ENCODE measurements around the gene HCFC1.
A peak's percentile ranks its signal among the peaks of the same experiment; 100 is the strongest.

The HCFC1 gene

DNA sequence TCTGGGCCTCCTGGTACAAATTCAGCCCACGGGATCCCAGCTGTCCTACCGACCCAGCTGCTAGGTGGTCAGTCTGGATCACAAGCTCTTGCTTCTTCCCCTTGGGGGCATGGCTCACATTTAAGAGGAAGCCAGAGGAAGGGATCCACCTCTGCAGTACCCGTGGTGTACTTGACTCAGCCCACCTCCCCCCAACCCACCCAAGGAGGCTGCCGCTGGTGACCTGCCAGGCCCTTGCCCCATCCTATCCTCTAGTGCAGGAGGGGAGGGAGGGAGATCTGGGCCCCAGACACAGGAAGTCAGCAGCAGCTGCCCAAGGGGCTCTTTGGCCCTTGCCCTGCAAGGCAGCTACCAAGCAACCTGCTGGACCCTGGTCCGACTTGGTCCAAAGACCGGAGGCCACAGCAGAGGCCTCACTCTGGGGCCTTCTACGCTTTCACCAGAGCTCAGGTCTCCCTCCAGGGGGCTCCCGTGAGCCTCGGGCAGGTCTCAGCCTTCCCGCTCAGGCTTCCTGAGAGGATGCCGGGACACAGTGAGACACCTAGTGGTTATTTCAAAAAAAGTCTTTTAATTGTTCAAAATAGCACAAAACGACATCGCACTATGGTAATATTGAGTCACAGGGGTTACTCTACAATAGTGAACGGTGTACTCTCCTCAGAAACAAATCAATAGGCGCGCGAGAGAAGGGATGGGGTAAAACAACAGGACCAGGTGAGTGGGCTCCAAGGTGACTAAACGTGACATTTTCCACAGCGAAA, 24.4 kb downstream of the HCFC1 start:
- Histone ChIP-seq H3K27ac (ENCODE audit: low read depth, low read length, severe bottlenecking) (peak overlapping the region; percentile 80), H3K4me1 (ENCODE audit: control insufficient read depth, insufficient read depth, low read length, poor library complexity, severe bottlenecking) (peaks cover 19% of the 10 kb centered on the region), H3K9me3 (ENCODE audit: control insufficient read depth, low read length) (no peaks in the 10 kb centered on the region), H3K4me3 (ENCODE audit: extremely low read depth, insufficient read depth, low read length, poor library complexity, severe bottlenecking) (no peak overlapping the region), H3K36me3 (ENCODE audit: control insufficient read depth, insufficient read depth, low read length) (peaks cover 27% of the 10 kb centered on the region)
- 20 to 92% methylated on average over 1 to 2 of the region's 19 CpGs for WGBS, 2 experiments (ENCODE audit: insufficient coverage in 2 of 2)

DNA sequence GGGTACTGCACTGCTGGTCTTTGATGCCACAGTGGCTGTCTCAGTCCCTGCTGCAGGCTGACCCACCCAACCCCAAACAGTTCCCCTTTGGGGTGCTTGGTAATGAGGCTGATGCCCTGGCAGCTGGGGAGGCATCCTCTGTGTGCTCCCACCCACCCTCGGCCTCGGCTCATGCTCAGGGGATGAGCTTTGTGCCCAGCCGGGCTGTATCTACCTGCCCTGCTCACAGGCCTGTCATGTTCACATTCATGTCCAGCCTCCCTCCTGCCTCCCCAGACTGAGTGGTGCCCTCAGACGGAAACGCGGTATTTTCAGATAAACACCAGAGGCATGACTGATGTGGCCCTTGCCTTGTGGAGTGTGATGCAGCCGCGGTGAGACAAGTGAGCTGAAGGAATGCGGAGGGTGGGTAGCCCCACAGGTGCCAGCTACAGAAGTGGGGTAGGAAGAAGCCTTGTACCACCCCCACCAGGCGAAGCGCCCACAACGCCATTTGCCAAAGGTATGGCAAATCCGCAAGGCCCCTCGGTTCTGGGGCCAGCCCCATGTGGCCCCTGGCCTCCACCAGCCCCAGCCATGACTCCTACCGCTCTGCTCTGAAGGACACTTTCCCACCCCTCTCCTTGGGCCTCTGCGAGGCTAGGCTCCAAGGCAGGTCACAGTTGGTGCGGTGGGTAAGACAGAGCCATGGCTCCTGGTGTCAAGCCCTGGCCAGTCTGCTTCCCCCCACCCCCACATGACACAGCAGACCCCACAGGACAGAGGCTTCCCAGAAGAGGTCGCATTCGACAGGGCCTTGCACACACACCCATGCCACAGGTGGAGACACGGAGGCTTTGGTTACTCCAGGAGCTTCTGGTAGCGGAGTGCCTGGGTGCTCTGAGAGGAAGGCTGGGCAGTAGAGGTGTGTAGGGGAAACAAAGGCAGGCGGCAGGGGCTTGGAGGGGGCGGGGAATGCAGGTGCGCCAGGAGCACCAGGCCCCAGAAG, 25.4 kb downstream of the HCFC1 start:
- peaks cover 19% of the 10 kb centered on the region for H3K4me1 ChIP-seq (ENCODE audit: control insufficient read depth, insufficient read depth, low read length, poor library complexity, severe bottlenecking)
- no peak overlapping the region for H3K4me3 ChIP-seq (ENCODE audit: extremely low read depth, insufficient read depth, low read length, poor library complexity, severe bottlenecking)
- H3K9me3 ChIP-seq (ENCODE audit: control insufficient read depth, low read length) = no peaks in the 10 kb centered on the region
- H3K36me3 ChIP-seq (ENCODE audit: control insufficient read depth, insufficient read depth, low read length) = peaks cover 18% of the 10 kb centered on the region
- H3K27ac ChIP-seq (ENCODE audit: low read depth, low read length, severe bottlenecking) = no peak overlapping the region
- WGBS, 2 experiments (ENCODE audit: insufficient coverage in 2 of 2) = 93 to 97% methylated on average over 3 to 7 of the region's 24 CpGs

DNA sequence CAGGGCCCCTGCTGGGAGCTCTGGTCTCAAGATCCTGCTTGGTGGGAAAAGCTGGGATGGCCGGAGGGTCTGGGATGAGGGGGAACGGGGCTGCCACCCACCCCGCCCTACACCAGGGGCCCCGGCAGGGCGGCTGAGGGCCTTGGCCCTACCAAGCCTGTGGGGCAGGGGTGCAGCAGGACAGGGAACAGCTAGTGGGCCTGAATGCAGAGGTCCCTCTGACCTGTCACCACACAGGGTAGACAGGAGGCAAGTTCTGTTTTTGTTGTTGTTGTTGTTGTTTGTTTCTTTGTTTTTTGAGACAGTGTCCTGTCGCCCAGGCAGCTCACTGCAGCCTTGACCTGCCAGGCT, 26.8 kb downstream of the HCFC1 start:
- peaks cover 3% of the 10 kb centered on the region for H3K36me3 ChIP-seq (ENCODE audit: control insufficient read depth, insufficient read depth, low read length)
- no peaks in the 10 kb centered on the region for H3K9me3 ChIP-seq (ENCODE audit: control insufficient read depth, low read length)
- H3K4me1 ChIP-seq (ENCODE audit: control insufficient read depth, insufficient read depth, low read length, poor library complexity, severe bottlenecking) = peaks cover 12% of the 10 kb centered on the region
- H3K27ac ChIP-seq (ENCODE audit: low read depth, low read length, severe bottlenecking) = no peak overlapping the region
- H3K4me3 ChIP-seq (ENCODE audit: extremely low read depth, insufficient read depth, low read length, poor library complexity, severe bottlenecking) = no peak overlapping the region
- WGBS, 2 experiments (ENCODE audit: insufficient coverage in 2 of 2) = no CpG with 5 or more reads among the region's 6 CpGs

DNA sequence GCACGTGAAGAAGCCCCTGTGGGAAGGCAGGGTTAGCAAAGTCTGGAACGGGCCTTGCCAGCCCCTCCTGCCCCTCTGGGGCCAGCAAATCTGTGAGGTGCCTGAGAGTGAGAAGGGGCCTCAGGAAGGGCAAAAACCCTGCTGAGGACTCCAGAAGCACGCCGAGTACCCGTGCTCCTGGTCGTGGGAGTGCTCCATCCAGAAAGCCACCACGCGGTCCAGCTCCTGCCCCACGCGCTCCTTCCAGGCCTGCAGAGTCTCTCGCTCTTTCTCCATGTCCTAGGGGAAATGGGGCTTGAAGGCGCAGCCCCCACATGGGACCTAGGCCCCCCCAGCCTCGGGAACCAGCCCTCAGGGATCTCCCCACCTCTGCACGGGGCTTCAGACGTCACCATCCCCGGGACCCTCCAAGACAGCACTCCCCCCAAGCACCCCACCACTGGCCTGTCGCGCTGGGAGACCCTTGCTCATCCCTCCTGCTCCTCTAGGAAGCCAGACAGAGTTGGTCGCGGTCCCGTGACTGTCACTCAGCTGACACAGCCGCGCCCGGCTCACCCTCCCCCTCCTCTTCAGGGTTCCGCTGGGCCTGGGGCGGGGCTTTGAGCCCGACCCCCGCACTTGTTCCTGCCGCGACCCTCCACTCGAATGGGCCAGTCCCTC, 27.3 kb downstream of the HCFC1 start, which contains the start of gene RENBP:
RENBP (minus strand) TSS at position 504 of the 660 bp plus-strand sequence; CDS start at position 471, 33 bp downstream.
- Histone ChIP-seq H3K27ac (ENCODE audit: low read depth, low read length, severe bottlenecking) (no peak within 1 kb of the TSS), H3K4me3 (ENCODE audit: extremely low read depth, insufficient read depth, low read length, poor library complexity, severe bottlenecking) (peak within 1 kb of the TSS; percentile 5), H3K9me3 (ENCODE audit: control insufficient read depth, low read length) (no peaks in the 10 kb centered on the region), H3K4me1 (ENCODE audit: control insufficient read depth, insufficient read depth, low read length, poor library complexity, severe bottlenecking) (peaks cover 7% of the 10 kb centered on the region), H3K36me3 (ENCODE audit: control insufficient read depth, insufficient read depth, low read length) (no peaks in the 10 kb centered on the region)
- WGBS, 2 experiments (ENCODE audit: insufficient coverage in 2 of 2) = 62 to 77% methylated on average over 9 to 13 of the region's 31 CpGs

DNA sequence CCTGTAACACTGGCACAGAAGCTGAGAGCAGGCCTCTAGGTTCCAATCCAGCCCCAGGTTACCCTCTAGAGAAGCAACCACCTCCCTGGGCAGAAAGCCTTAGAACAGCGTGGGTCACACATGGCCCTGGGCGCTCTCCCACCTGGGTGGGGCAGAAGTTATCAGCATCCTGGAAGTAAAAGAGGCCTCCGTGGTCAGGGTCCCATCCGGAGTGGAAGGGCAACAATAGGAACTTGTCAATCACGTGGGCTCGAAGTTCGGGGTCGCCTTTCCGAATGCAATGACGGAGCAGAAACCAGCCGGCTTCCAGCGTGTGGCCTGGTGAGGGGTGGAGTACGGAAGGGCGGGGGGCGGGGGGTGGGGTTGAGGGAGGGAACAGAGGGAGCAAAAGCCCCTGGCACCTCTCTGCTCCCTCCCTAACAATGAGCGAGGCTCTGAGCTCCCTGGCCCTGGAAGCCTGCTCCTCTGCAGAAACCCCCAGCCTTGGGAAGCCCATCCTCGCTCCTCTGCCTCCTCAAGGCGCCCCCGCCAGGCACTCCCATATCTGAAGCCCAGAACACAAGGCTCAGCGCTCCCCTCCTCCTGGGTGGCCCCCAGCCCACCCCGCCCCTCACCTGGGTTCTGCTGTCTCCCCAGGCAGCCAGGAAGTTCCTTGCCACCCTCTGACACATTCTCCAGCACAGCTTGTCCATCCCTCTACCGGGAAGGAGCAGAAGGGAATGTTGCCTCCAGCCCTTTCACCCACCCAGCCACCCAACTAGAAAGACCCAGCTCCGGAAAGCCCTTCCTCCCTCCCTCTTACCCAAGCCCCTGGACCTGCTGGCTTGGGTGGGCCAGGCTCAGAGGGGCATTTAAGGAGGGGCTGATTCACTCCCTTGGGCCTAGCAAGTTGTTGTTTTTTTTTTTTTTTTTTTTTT, 30.0 kb downstream of the HCFC1 start:
- Histone ChIP-seq H3K9me3 (ENCODE audit: control insufficient read depth, low read length) (no peaks in the 10 kb centered on the region), H3K4me1 (ENCODE audit: control insufficient read depth, insufficient read depth, low read length, poor library complexity, severe bottlenecking) (no peaks in the 10 kb centered on the region), H3K27ac (ENCODE audit: low read depth, low read length, severe bottlenecking) (no peak overlapping the region), H3K36me3 (ENCODE audit: control insufficient read depth, insufficient read depth, low read length) (no peaks in the 10 kb centered on the region), H3K4me3 (ENCODE audit: extremely low read depth, insufficient read depth, low read length, poor library complexity, severe bottlenecking) (no peak overlapping the region)
- 19 to 67% methylated on average over 1 to 5 of the region's 23 CpGs for WGBS, 2 experiments (ENCODE audit: insufficient coverage in 2 of 2)

DNA sequence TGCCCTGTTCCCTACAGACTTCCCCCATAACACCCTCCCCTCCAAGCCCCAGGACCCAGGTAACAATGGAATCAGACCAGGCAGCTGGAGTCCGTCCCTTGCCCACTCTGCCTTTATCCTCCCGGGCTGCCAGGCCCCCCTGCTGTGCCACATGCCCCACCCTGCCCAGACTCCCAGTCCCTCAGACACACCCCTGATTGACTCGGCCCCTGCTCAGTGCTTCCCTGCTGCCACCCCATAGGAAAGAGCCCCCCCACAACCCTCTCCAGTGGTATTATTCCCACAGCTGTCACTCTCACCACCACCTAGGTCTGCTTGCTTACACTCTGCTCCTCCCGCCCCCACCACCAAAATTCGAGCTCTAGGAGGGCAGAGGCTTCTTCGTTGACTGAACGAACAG, 32.0 kb downstream of the HCFC1 start:
- Histone ChIP-seq H3K4me1 (ENCODE audit: control insufficient read depth, insufficient read depth, low read length, poor library complexity, severe bottlenecking) (no peaks in the 10 kb centered on the region), H3K4me3 (ENCODE audit: extremely low read depth, insufficient read depth, low read length, poor library complexity, severe bottlenecking) (no peak overlapping the region), H3K36me3 (ENCODE audit: control insufficient read depth, insufficient read depth, low read length) (no peaks in the 10 kb centered on the region), H3K27ac (ENCODE audit: low read depth, low read length, severe bottlenecking) (no peak overlapping the region), H3K9me3 (ENCODE audit: control insufficient read depth, low read length) (no peaks in the 10 kb centered on the region)
- WGBS, 2 experiments (ENCODE audit: insufficient coverage in 2 of 2) = 58% methylated on average over 3 of the region's 7 CpGs; no CpG with 5 or more reads in 1 of the 2 experiments

DNA sequence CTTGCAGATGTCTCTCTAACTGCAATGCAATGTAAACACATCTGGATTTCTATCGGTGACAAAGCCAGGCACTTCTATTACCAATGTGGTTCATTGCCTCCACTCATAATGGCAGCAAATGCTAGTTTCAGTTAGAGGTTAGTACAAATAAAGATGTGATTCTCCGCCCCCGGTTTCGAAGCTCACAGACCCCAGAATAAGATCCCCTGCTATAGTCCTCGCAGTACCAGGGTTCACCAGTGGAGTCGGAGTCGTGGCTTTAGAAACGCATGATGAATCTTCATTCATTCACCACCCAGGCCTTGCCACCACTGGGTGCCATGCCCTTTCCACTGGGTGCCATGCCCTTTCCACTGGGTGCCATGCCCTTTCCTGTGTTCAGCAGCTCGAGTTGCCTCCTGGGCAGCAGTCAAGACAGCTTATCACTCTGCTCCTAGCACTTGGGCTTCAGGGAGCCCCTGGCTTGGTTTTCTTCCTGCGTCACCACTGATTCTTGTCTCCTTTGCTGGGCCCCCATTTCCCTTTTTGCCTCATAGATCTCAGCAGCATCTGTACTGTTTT, 33.3 kb downstream of the HCFC1 start:
- no peak overlapping the region for H3K4me3 ChIP-seq (ENCODE audit: extremely low read depth, insufficient read depth, low read length, poor library complexity, severe bottlenecking)
- H3K27ac ChIP-seq (ENCODE audit: low read depth, low read length, severe bottlenecking) = no peak overlapping the region
- 92 to 94% methylated on average over 5 to 9 of the region's 10 CpGs for WGBS, 2 experiments (ENCODE audit: insufficient coverage in 2 of 2)

DNA sequence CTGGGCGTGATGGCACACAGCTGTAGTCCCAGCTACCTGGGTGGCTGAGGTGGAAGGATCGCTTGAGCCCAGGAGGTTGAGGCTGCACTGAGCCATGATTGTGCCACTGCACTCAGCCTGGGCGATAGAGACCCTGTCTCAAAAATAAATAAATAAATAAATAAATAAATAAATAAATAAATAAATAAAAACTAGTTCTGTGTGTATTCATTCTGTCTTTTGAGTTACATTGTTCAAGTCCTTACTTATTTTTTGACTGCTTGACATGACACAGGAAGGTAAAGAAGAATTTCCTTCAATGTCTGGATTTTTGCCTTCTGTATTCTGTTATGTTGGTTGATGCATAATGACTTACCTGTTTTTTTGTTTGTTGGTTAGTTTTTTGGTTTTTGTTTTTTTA, 34.6 kb downstream of the HCFC1 start:
- Histone ChIP-seq H3K4me3 (ENCODE audit: extremely low read depth, insufficient read depth, low read length, poor library complexity, severe bottlenecking) (no peak overlapping the region), H3K4me1 (ENCODE audit: control insufficient read depth, insufficient read depth, low read length, poor library complexity, severe bottlenecking) (no peaks in the 10 kb centered on the region), H3K36me3 (ENCODE audit: control insufficient read depth, insufficient read depth, low read length) (peaks cover 10% of the 10 kb centered on the region), H3K9me3 (ENCODE audit: control insufficient read depth, low read length) (no peaks in the 10 kb centered on the region), H3K27ac (ENCODE audit: low read depth, low read length, severe bottlenecking) (no peak overlapping the region)
- no CpG with 5 or more reads among the region's 3 CpGs for WGBS, 2 experiments (ENCODE audit: insufficient coverage in 2 of 2)

More for the DNA sequence above, 33.3 kb downstream of the HCFC1 start:
- Histone ChIP-seq H3K9me3 (ENCODE audit: control insufficient read depth, low read length) (no peaks in the 10 kb centered on the region), H3K4me1 (ENCODE audit: control insufficient read depth, insufficient read depth, low read length, poor library complexity, severe bottlenecking) (no peaks in the 10 kb centered on the region), H3K36me3 (ENCODE audit: control insufficient read depth, insufficient read depth, low read length) (no peaks in the 10 kb centered on the region)

DNA sequence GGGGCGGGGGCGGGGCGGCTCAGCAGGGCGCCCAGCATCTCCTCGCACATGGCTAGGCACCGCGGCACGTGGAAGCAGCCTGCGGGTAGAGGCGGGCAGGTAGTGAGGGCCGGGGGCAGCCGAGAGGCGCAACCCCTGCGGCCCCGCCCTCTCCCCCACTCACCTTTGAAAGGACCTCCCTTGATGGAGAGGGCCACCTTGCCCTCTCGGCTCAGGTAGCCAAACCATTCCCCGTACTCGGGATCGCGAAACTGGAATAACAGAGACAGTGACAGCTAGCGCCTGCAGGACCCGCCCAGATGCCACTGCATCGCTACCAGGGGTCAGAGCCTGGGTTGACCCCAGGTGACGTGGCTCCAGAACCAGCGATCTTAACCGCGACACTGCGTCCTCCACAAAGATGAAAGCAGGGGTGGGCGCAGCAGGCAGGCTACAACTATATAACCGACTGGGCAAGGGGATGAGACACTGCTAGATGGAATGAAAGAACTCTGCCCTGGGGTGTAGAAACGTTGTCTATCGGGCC, 36.2 kb downstream of the HCFC1 start:
- H3K36me3 ChIP-seq (ENCODE audit: control insufficient read depth, insufficient read depth, low read length) = peaks cover 19% of the 10 kb centered on the region
- H3K4me3 ChIP-seq (ENCODE audit: extremely low read depth, insufficient read depth, low read length, poor library complexity, severe bottlenecking) = peak overlapping the region; percentile 14
- H3K4me1 ChIP-seq (ENCODE audit: control insufficient read depth, insufficient read depth, low read length, poor library complexity, severe bottlenecking) = no peaks in the 10 kb centered on the region
- 24 to 49% methylated on average over 9 to 21 of the region's 32 CpGs for WGBS, 2 experiments (ENCODE audit: insufficient coverage in 2 of 2)
- no peak overlapping the region for H3K27ac ChIP-seq (ENCODE audit: low read depth, low read length, severe bottlenecking)
- H3K9me3 ChIP-seq (ENCODE audit: control insufficient read depth, low read length) = no peaks in the 10 kb centered on the region
